Thyroid gland (tissue), 4 donors: Measurements from ENCODE around the gene LYPD5. TPM values are rescaled to one million over a fixed set of nuclear protein-coding genes. Genes with fewer than 3 reads are reported as not detected.

Experiments
- DNase-seq, 2 donors: peaks; one replicate each; pipeline ENCODE4 v3.0.0-alpha.2; 2019
- H3K27ac ChIP-seq, 3 donors: fragments of 200-600 bp; sonication (generic); 1 replicate in 2 of 3; 2 replicates in 1 of 3; pipeline ENCODE4 v1.5.1; 2016 to 2019; ENCODE audit warnings: mild to moderate bottlenecking in 1 of 3, moderate library complexity in 1 of 3
- H3K27me3 ChIP-seq: fragments of 200-600 bp; sonication (generic); one replicate; pipeline ENCODE4 v1.5.1; 2019
- H3K36me3 ChIP-seq, 2 donors: fragments of 200-600 bp; sonication (generic); one replicate each; pipeline ENCODE4 v1.5.1; 2016 to 2019
- H3K4me1 ChIP-seq, 2 donors: fragments of 200-600 bp; sonication (generic); one replicate each; pipeline ENCODE4 v1.5.1; 2017 to 2019
- H3K4me3 ChIP-seq, 3 donors: fragments of 200-600 bp; sonication (generic); replicated peaks in 1 of 3; 1 replicate in 2 of 3; 2 replicates in 1 of 3; pipeline ENCODE4 v1.5.1; 2016; ENCODE audit warnings: mild to moderate bottlenecking in 1 of 3
- H3K9me3 ChIP-seq: fragments of 200-600 bp; sonication (generic); one replicate; pipeline ENCODE4 v1.5.1; 2017
- POLR2A ChIP-seq, 2 donors: fragments of 450-650 bp; IDR thresholded peaks; one replicate each; pipeline ENCODE4 v1.6.1; 2017; ENCODE audit warnings: antibody characterized with exemption in 2 of 2, mild to moderate bottlenecking in 2 of 2, moderate library complexity in 1 of 2
- WGBS, 2 donors: methylation state at CpG; one replicate each; pipeline ENCODE4 v1.1.5; 2017; 5-methylcytosine and 5-hydroxymethylcytosine counted together
- intact Hi-C: fragments of 100-400 bp; cut with DNase I; formaldehyde crosslinking; loops from one replicate; pipeline ENCODE4 v1.15.1; 2023
- total RNA-seq, 4 donors: library from RNA; depleted of rRNA; stranded (reverse); fragments of >200 nt; gene quantifications; one replicate each; pipeline ENCODE4 v1.2.3, GENCODE V29; 2016
- TF ChIP-seq, protein P1 (sequence below), 6 experiments: fragments of 200-600 bp in 3 of 6; fragments of 450-650 bp in 3 of 6; sonication (generic) in 3 of 6; IDR thresholded peaks; one replicate each; pipeline ENCODE4 v1.5.1; 2016 to 2019; ENCODE audit warnings: antibody characterized with exemption in 6 of 6, mild to moderate bottlenecking in 2 of 6, inconsistent platforms in 1 of 6, moderate library complexity in 1 of 6

LYPD5 gene
- total RNA-seq, 4 donors from 2014 or later: 1.6 to 7.6 (median 2.5) TPM

DNA sequence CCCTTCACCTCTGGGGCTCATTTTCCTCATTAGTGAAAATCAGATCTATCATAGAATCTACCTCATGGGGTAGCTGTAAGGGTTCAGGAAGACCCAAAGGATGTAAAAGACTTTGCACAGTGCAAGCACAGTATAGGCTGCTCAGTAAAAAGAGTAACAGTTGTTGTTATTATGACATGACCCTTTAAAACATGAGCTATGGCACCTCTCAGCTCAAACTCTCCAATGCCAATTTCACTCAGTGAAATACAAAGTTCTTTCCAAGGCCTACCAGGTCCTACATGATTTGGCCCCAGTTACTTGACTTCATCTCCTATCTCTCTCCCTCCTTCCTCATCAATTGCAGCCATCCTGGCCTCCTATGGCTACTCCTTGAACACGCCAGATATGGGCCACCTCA lies 52.3 kb downstream of the LYPD5 start:
- Histone ChIP-seq H3K4me3 (no peak overlapping the region), H3K27ac (no peak overlapping the region), H3K27me3 (no peaks in the 10 kb centered on the region), H3K36me3 (peaks cover 40 to 41% of the 10 kb centered on the region in 2 donors), H3K9me3 (no peaks in the 10 kb centered on the region), H3K4me1 (peaks cover 11 to 13% of the 10 kb centered on the region in 2 donors)
- WGBS, 2 donors: 91 to 100% methylated on average over 1 of the region's 1 CpG
- intact Hi-C loops: loop anchor here (5.0 kb wide), 1 partner anchor 32 kb away; the partner anchor contains the start of gene KCNN4
- DNase-seq: no peak
- TF ChIP-seq POLR2A (IDR thresholded peaks at IDR 0.05): no peak
- TF ChIP-seq, protein P1, sequence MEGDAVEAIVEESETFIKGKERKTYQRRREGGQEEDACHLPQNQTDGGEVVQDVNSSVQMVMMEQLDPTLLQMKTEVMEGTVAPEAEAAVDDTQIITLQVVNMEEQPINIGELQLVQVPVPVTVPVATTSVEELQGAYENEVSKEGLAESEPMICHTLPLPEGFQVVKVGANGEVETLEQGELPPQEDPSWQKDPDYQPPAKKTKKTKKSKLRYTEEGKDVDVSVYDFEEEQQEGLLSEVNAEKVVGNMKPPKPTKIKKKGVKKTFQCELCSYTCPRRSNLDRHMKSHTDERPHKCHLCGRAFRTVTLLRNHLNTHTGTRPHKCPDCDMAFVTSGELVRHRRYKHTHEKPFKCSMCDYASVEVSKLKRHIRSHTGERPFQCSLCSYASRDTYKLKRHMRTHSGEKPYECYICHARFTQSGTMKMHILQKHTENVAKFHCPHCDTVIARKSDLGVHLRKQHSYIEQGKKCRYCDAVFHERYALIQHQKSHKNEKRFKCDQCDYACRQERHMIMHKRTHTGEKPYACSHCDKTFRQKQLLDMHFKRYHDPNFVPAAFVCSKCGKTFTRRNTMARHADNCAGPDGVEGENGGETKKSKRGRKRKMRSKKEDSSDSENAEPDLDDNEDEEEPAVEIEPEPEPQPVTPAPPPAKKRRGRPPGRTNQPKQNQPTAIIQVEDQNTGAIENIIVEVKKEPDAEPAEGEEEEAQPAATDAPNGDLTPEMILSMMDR (IDR thresholded peaks at IDR 0.05): no peak

DNA sequence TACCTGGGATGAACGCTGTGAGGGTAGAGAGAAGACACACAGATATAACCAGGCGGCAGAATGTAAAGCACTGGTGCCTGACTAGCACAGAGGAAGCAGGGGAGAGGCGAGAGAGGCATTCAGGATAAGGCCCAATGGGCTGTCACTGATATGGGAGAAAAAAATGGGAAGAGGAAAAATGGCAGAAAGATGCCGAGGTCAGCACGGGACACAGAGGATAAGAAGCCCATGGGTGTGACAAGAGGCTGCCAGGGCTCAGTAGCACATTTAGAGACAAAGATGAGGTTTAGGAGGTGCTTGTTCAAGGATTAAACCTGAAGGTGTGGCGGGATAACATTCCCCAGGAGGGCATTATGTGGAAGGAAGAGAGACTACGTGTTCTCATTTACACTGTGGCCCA lies 53.1 kb downstream of the LYPD5 start:
- WGBS, 2 donors: 87 to 89% methylated on average over 7 of the region's 7 CpGs

DNA sequence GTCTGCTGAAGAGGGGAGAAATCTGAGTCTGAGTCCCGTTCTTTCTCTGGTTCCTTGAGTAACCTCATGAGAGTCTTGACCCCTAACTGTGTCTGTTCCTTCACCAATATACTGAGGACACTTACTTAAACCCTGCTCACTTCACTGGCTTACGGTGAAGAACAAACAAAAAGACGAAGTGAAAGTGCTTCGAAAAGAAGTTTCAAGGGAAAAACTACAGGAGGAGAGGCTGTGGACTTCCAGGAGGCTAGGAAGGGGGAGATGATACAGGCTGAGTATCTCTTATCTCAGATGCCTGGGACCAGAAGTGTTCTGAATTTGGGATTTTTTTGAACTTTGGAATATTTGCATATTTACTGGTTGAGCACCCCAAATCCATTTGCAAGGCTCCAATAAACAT lies 53.6 kb downstream of the LYPD5 start:
- WGBS, 2 donors: 77 to 79% methylated on average over 4 of the region's 4 CpGs
- intact Hi-C loops: loop anchor here (5.0 kb wide), 1 partner anchor 34 kb away; the partner anchor contains the start of gene KCNN4
- no peaks in the 10 kb centered on the region for H3K9me3 ChIP-seq
- TF ChIP-seq, protein P1 (IDR thresholded peaks at IDR 0.05): no peak
- TF ChIP-seq POLR2A (IDR thresholded peaks at IDR 0.05): no peak
- H3K27ac ChIP-seq: no peak overlapping the region
- H3K4me3 ChIP-seq: no peak overlapping the region
- peaks cover 40 to 51% of the 10 kb centered on the region in 2 donors for H3K36me3 ChIP-seq
- DNase-seq: no peak
- peaks cover 8 to 9% of the 10 kb centered on the region in 2 donors for H3K4me1 ChIP-seq
- no peaks in the 10 kb centered on the region for H3K27me3 ChIP-seq

More for the DNA sequence above, 53.1 kb downstream of the LYPD5 start:
- TF ChIP-seq, protein P1 (IDR thresholded peaks at IDR 0.05): no peak
- no peak for TF ChIP-seq POLR2A (IDR thresholded peaks at IDR 0.05)
- no peak for DNase-seq
- H3K9me3 ChIP-seq: no peaks in the 10 kb centered on the region
- H3K27me3 ChIP-seq: no peaks in the 10 kb centered on the region
- no peak overlapping the region for H3K27ac ChIP-seq
- H3K4me3 ChIP-seq: no peak overlapping the region
- H3K36me3 ChIP-seq: peaks cover 40 to 46% of the 10 kb centered on the region in 2 donors
- intact Hi-C loops: loop anchor here (5.0 kb wide), 1 partner anchor 33 kb away; the partner anchor contains the start of gene KCNN4
- peaks cover 11 to 13% of the 10 kb centered on the region in 2 donors for H3K4me1 ChIP-seq

DNA sequence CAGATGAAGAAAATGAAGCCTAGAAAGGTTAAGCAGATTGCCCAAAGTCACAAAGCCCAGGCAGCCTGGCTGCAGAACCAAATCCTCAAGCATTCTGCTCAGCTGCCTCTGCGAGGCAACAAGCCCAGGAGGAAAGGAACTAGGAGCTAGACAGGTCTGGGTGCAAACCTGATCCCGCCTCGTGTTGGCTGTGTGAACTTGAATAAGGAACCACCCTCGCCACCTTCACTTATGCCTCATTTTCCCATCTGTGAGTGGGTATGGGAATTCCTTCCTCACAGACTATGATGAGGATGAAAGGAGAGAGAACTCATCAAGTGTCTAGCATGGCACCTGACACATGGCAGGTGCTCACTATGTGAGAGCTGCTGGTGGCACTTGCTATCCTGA lies 54.0 kb downstream of the LYPD5 start:
- TF ChIP-seq, protein P1 (IDR thresholded peaks at IDR 0.05): no peak
- no peak for TF ChIP-seq POLR2A (IDR thresholded peaks at IDR 0.05)
- no peak for DNase-seq

DNA sequence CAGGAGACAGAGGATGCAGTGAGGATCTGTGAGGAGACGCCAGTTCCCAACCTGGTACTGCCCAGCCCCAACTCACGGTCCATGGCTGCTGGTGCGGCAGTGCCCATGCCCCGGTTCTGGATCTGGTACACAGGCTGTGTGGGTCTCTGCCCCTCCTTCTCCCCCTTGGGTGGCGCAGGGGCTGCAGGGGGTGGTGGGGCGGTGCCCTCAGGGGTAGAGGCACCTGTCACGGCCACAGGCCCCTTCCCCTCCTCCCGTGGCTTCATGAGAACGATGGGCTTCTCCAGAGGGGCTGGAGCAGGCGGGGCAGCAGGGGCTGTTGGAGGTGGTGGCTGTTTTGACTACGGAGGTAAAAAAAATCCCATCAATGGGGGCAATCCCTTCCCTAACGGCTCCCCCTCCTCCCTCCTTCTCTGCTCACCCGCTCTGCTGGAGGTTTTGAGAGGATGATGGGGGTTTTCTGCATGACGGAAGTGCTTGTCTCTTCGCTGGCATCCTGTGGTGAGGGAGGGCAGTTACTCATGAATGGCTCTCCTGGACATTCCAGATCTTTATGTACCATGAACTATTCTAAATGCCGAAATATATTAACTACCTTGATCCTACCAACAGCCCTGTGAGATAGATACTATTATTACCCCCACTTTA lies 54.6 kb downstream of the LYPD5 start:
- no peak for TF ChIP-seq POLR2A (IDR thresholded peaks at IDR 0.05)
- TF ChIP-seq, protein P1 (IDR thresholded peaks at IDR 0.05): no peak
- no peak overlapping the region for H3K4me3 ChIP-seq
- H3K9me3 ChIP-seq: no peaks in the 10 kb centered on the region
- intact Hi-C loops: loop anchor here (5.0 kb wide), 1 partner anchor 35 kb away; the partner anchor contains the start of gene KCNN4
- WGBS, 2 donors: 83 to 84% methylated on average over 8 to 15 of the region's 16 CpGs
- peaks cover 40 to 53% of the 10 kb centered on the region in 2 donors for H3K36me3 ChIP-seq
- H3K4me1 ChIP-seq: no peaks in the 10 kb centered on the region
- no peak for DNase-seq
- no peaks in the 10 kb centered on the region for H3K27me3 ChIP-seq
- no peak overlapping the region for H3K27ac ChIP-seq

More for the DNA sequence above, 54.0 kb downstream of the LYPD5 start:
- WGBS, 2 donors: 87 to 90% methylated on average over 4 of the region's 4 CpGs
- Histone ChIP-seq H3K4me1 (peaks cover 3 to 4% of the 10 kb centered on the region in 2 donors), H3K9me3 (no peaks in the 10 kb centered on the region), H3K36me3 (peaks cover 40 to 53% of the 10 kb centered on the region in 2 donors), H3K27ac (no peak overlapping the region), H3K4me3 (no peak overlapping the region), H3K27me3 (no peaks in the 10 kb centered on the region)
- intact Hi-C loops: loop anchor here (5.0 kb wide), 1 partner anchor 34 kb away; the partner anchor contains the start of gene KCNN4
